ENCODE results near the gene CFAP410. TPM values are rescaled to one million over a fixed set of nuclear protein-coding genes. Genes with fewer than 3 reads are reported as not detected.

CFAP410 gene
- total and polyA plus RNA-seq, 2 of the 4 experiments (the other 2 are of a cell fraction): 3.8 to 10.3 TPM

DNA sequence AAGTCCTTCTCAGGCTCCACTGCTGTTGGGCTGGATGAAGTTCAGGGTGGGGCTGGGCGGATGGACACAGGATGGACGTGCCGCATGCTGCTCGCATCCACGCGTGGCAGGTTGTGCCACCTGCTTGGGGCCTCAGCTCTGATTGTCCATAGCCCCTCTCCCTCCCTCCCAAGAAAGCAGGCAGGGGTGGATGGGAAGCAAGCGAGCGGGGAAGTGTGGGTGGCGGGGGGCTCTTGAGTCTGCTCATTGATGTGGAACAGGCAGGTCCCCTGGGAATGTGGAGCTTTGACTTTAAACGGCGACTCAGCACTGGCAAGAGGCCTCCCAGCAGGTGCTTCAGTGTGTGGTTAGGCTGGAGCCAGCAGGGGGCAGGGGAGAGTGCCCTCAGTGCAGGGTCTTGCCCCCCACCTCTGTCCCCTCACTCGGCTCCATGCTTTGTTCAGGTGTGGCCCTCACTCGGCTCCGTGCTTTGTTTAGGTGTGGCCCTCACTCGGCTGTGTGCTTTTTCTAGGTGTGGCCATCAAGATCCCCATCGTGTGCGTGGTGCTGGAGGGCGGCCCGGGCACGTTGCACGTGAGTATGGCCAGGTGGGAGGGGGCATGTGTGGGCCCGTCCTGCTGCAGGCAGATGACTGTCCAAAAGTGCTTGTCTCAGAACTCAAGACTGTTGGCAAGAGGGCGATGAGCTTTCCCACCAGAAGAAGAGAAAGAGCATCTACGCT is 38.2 kb upstream of the CFAP410 start:
- in situ Hi-C loops (cut with MboI; ENCODE audit: low sequenced_read_pairs) (no loop called here), intact Hi-C loops (cut with micrococcal nuclease) (no loop called here), dilution Hi-C loops (cut with HindIII; ENCODE audit: low sequenced_read_pairs, unreplicated experiment) (no loop called here)
- H3K36me3 ChIP-seq (ENCODE audit: control insufficient read depth, insufficient read depth, low read length): no peaks in the 10 kb centered on the region
- H2AK9ac ChIP-seq (replicated peaks; ENCODE audit: low read depth, low read length, poor library complexity): peak overlapping the region; percentile 37
- no peak overlapping the region for H4K5ac ChIP-seq (ENCODE audit: low read depth, low read length)
- TF ChIP-seq FOS (IDR thresholded peaks at IDR 0.05; ENCODE audit: low read depth, low read length): no peak
- TF ChIP-seq RCOR1 (IDR thresholded peaks at IDR 0.05; ENCODE audit: insufficient replicate concordance, low read length): no peak
- TF ChIP-seq, protein P1, sequence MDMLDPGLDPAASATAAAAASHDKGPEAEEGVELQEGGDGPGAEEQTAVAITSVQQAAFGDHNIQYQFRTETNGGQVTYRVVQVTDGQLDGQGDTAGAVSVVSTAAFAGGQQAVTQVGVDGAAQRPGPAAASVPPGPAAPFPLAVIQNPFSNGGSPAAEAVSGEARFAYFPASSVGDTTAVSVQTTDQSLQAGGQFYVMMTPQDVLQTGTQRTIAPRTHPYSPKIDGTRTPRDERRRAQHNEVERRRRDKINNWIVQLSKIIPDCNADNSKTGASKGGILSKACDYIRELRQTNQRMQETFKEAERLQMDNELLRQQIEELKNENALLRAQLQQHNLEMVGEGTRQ (IDR thresholded peaks at IDR 0.05; ENCODE audit: low read depth, low read length): no peak
- TF ChIP-seq, protein P2, sequence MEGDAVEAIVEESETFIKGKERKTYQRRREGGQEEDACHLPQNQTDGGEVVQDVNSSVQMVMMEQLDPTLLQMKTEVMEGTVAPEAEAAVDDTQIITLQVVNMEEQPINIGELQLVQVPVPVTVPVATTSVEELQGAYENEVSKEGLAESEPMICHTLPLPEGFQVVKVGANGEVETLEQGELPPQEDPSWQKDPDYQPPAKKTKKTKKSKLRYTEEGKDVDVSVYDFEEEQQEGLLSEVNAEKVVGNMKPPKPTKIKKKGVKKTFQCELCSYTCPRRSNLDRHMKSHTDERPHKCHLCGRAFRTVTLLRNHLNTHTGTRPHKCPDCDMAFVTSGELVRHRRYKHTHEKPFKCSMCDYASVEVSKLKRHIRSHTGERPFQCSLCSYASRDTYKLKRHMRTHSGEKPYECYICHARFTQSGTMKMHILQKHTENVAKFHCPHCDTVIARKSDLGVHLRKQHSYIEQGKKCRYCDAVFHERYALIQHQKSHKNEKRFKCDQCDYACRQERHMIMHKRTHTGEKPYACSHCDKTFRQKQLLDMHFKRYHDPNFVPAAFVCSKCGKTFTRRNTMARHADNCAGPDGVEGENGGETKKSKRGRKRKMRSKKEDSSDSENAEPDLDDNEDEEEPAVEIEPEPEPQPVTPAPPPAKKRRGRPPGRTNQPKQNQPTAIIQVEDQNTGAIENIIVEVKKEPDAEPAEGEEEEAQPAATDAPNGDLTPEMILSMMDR (conservative IDR thresholded peaks at IDR 0.05; ENCODE audit: low read depth, low read length): no peak
- no peak for TF ChIP-seq CEBPB (IDR thresholded peaks at IDR 0.05; ENCODE audit: low read depth, low read length)
- TF ChIP-seq SMC3 (IDR thresholded peaks at IDR 0.05; ENCODE audit: low read depth, low read length): no peak
- H3K4ac ChIP-seq (ENCODE audit: low read depth, low read length): no peak overlapping the region
- CTCF ChIA-PET: no interaction called here
- H3K4me3 ChIP-seq (ENCODE audit: insufficient read depth, low read depth, low read length): no peak overlapping the region
- no peaks in the 10 kb centered on the region for H3K9me1 ChIP-seq (ENCODE audit: insufficient read depth, low read length)
- no peak overlapping the region for H3K14ac ChIP-seq (replicated peaks; ENCODE audit: low read depth, low read length)
- H3K27ac ChIP-seq (ENCODE audit: insufficient read depth, low read length): no peak overlapping the region
- H2BK20ac ChIP-seq (ENCODE audit: low read depth, low read length): no peak overlapping the region
- no peak overlapping the region for H3K56ac ChIP-seq (ENCODE audit: extremely low read depth, insufficient read depth, low read length)
- WGBS, 2 experiments (ENCODE audit: extremely low coverage in 2 of 2, insufficient read length in 1 of 2): 39% methylated on average over 2 of the region's 24 CpGs; no CpG with 5 or more reads in 1 of the 2 experiments
- no peaks in the 10 kb centered on the region for H3K79me1 ChIP-seq (ENCODE audit: low read depth in 1 of 2, low read length in 2 of 2)
- no peak overlapping the region for H3K18ac ChIP-seq (ENCODE audit: low read depth, low read length)
- no peaks in the 10 kb centered on the region for H4K20me1 ChIP-seq (ENCODE audit: insufficient read depth, low read length)
- H3K23ac ChIP-seq (ENCODE audit: low read depth, low read length): no peak overlapping the region
- H2BK15ac ChIP-seq (ENCODE audit: low read depth, low read length): no peak overlapping the region
- no peak overlapping the region for H3K9ac ChIP-seq (ENCODE audit: low read depth, low read length)
- DNase-seq (no peak), ATAC-seq (ENCODE audit: low read depth) (no peak)
- no peak overlapping the region for H3K4me2 ChIP-seq (ENCODE audit: low read depth, low read length)
- POLR2A ChIA-PET (ENCODE audit: unreplicated experiment): no interaction called here
- peaks cover 2% of the 10 kb centered on the region for H3K27me3 ChIP-seq (ENCODE audit: control insufficient read depth, insufficient read depth, low read length)
- H2AK5ac ChIP-seq (ENCODE audit: low read depth, low read length): no peak overlapping the region
- no peak overlapping the region for H2AFZ ChIP-seq (replicated peaks; ENCODE audit: low read length, poor library complexity)
- no TSS peak for BruUV-seq (replicated peaks)
- peaks cover 14% of the 10 kb centered on the region for H3K9me3 ChIP-seq (ENCODE audit: control insufficient read depth, insufficient read depth, low read length)
- H3K4me1 ChIP-seq (ENCODE audit: control insufficient read depth, insufficient read depth, low read length): no peaks in the 10 kb centered on the region
- H4K8ac ChIP-seq (ENCODE audit: low read depth in 2 of 2, low read length in 2 of 2): no peak overlapping the region
- no peak overlapping the region for H2BK5ac ChIP-seq (ENCODE audit: low read depth, low read length, poor library complexity, severe bottlenecking)
- no peak overlapping the region for H2BK120ac ChIP-seq (ENCODE audit: low read depth, low read length)
- H4K91ac ChIP-seq (ENCODE audit: insufficient read depth, low read depth, low read length): no peak overlapping the region
